Retina (tissue), 1 donor: ENCODE results near the gene UNC45B.
A peak's percentile ranks its signal among the peaks of the same experiment; 100 is the strongest.
"Not testable (repeated sequence)": the region's sequence is repeated elsewhere in the genome, so short reads cannot be mapped to it uniquely, and the experiment has no call there.

Experiments
- DNase-seq: peaks from one replicate; pipeline ENCODE4 v3.0.0-alpha.2; 2016

The UNC45B gene

GRCh38 chr17:35170968-35171771, 23.6 kb downstream of the UNC45B start:
- peak; percentile 30 for DNase-seq

GRCh38 chr17:35171834-35172233, 24.2 kb downstream of the UNC45B start:
- DNase-seq, result no peak

- not testable (repeated sequence) for DNase-seq
These were observed 24.7 kb downstream of the UNC45B start for GRCh38 chr17:35172321-35172720.

- no peak for DNase-seq
These were observed 27.3 kb downstream of the UNC45B start for GRCh38 chr17:35174835-35175334.

- DNase-seq, result no peak
These were observed 28.2 kb downstream of the UNC45B start for GRCh38 chr17:35175638-35176415.

GRCh38 chr17:35176897-35177296, 29.3 kb downstream of the UNC45B start:
- DNase-seq, result no peak

GRCh38 chr17:35179379-35179778, 31.8 kb downstream of the UNC45B start:
- not testable (repeated sequence) for DNase-seq

- no peak for DNase-seq
These were observed 35.7 kb downstream of the UNC45B start for GRCh38 chr17:35183332-35183731.

GRCh38 chr17:35184274-35184673, 36.7 kb downstream of the UNC45B start:
- DNase-seq, result no peak

- DNase-seq, result no peak
These were observed 38.2 kb downstream of the UNC45B start for GRCh38 chr17:35185849-35186248.

- no peak for DNase-seq
These were observed 39.9 kb downstream of the UNC45B start for GRCh38 chr17:35187481-35187880.

- DNase-seq, result no peak
These were observed 40.5 kb downstream of the UNC45B start for GRCh38 chr17:35188111-35188510.

GRCh38 chr17:35189291-35189690, 41.7 kb downstream of the UNC45B start:
- no peak for DNase-seq

GRCh38 chr17:35191001-35191695, 43.5 kb downstream of the UNC45B start:
- no peak for DNase-seq

- no peak for DNase-seq
These were observed 45.1 kb downstream of the UNC45B start for GRCh38 chr17:35192708-35193107.

- not testable (repeated sequence) for DNase-seq
These were observed 46.4 kb downstream of the UNC45B start, which contains the start of gene SLC35G3 for GRCh38 chr17:35194001-35194400. Gene SLC35G3 (minus strand): TSS chr17:35194393. CDS start chr17:35194307, 86 bp downstream.

- not testable (repeated sequence) for DNase-seq
These were observed 47.4 kb downstream of the UNC45B start for GRCh38 chr17:35195062-35195461.

GRCh38 chr17:35202582-35202981, 55.0 kb downstream of the UNC45B start:
- not testable (repeated sequence) for DNase-seq

GRCh38 chr17:35210741-35211140, 63.1 kb downstream of the UNC45B start:
- DNase-seq, result no peak

GRCh38 chr17:35212668-35213067, 65.1 kb downstream of the UNC45B start:
- DNase-seq, result no peak

GRCh38 chr17:35213412-35213940, 65.9 kb downstream of the UNC45B start:
- DNase-seq, result no peak

- DNase-seq, result no peak
These were observed 66.6 kb downstream of the UNC45B start for GRCh38 chr17:35214192-35214591.
